Liver (tissue), 2 donors: ENCODE measurements around the gene ALDH1L1.

Experiments used
- CTCF ChIP-seq: fragments of 150-350 bp; IDR thresholded peaks from 2 replicates; pipeline ENCODE4 v1.5.1; 2017; ENCODE audit warnings: improper control_type of control experiment, low read depth, low read length; ENCODE audit not compliant: missing input control
- REST ChIP-seq: IDR thresholded peaks from 2 replicates; pipeline ENCODE4 v1.6.1; 2016; ENCODE audit warnings: antibody characterized with exemption, mild to moderate bottlenecking
- TF ChIP-seq, protein P1 (sequence below): IDR thresholded peaks from 2 replicates; pipeline ENCODE4 v1.6.1; 2016; ENCODE audit warnings: antibody characterized with exemption
- donor health status: healthy.

DNA sequence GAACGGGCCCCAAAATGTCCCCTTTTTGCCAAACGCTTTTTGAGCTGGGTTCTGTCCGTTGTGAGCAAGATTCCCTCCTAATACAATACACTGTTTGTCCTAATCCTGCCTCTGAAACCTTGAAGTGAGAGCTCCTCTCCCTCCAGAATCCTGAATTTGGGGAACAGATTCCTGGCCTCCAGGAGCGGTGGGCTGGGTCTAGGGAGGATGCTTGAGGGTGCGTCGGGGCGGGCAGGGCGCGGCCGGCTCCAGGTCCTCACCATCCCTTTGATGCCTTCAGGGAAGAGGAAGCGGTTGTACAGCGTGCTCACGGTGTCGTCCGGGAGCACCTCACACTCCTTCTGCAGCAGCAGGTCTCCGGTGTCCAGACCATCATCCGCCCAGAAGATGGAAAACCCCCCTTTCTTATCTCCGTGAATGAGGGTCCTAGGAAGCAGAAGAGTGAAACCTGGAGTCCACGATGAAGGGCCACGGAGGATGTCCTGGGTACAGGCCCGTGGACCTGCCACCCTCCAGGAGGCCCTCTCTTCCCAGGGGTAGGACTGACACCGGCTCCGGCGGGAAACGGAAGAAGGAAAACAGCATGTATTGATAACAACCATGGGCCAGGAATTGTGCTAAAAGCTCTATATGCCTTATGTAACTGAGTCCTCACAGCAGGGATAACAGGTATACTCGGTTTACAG, 23.2 kb downstream of the ALDH1L1 start:
- no peak for TF ChIP-seq REST
- no peak for TF ChIP-seq CTCF
- TF ChIP-seq, protein P1, sequence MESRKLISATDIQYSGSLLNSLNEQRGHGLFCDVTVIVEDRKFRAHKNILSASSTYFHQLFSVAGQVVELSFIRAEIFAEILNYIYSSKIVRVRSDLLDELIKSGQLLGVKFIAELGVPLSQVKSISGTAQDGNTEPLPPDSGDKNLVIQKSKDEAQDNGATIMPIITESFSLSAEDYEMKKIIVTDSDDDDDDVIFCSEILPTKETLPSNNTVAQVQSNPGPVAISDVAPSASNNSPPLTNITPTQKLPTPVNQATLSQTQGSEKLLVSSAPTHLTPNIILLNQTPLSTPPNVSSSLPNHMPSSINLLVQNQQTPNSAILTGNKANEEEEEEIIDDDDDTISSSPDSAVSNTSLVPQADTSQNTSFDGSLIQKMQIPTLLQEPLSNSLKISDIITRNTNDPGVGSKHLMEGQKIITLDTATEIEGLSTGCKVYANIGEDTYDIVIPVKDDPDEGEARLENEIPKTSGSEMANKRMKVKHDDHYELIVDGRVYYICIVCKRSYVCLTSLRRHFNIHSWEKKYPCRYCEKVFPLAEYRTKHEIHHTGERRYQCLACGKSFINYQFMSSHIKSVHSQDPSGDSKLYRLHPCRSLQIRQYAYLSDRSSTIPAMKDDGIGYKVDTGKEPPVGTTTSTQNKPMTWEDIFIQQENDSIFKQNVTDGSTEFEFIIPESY = no peak
